NT2/D1 (cell line): ENCODE data around the gene ELK4.

Source experiments
- SUZ12 ChIP-seq: IDR thresholded peaks from 2 replicates; pipeline ENCODE4 v1.6.1; 2011; ENCODE audit not compliant: insufficient read length, insufficient read depth; ENCODE audit errors: extremely low read depth
- ZNF274 ChIP-seq: IDR thresholded peaks from 2 replicates; pipeline ENCODE4 v1.6.1; 2011; ENCODE audit warnings: mild to moderate bottlenecking, low read depth, low read length

DNA sequence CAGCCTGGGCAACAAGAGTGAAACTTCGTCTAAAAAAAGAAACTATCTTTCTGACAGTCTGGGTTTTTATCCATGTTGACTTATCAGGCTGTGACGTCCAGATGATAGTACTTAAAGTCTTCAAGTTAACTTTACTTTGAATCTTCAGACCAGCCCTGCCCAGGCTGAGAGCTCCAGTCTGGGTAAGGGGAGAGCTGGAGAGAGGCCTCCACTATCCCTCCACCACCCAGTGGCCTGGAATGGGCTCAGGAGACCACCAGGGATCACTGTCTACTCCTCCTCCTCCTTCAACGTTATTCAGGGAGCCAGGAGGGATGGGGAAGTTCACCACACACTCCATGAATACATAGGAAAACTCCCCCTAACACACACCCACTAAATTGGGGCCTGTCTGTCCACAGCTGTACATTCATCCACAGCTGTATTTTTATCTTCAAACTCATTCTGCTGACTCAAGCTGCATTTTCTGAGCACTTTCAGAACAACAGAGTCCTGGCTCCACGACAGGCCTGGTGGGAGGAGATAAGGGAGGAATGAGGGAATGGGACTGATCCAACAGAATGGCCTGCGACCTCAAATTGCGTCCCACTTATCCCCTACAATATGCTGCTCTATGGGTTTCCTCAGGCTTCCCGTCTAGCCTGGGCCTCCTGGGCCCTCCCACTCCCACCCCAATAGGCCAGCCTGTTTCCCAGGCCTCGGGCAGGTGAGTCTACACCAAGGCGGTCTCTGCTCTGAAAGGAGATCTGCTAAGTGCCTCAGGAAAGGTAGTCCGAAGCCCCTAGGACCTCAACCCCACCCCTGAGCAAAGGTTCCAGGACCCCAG is 46.7 kb upstream of the ELK4 start:
- TF ChIP-seq SUZ12 (no peak), ZNF274 (no peak)
